Thyroid gland (tissue), 4 donors: ENCODE measurements around the gene JPT2. TPM values are rescaled to one million over a fixed set of nuclear protein-coding genes. Genes with fewer than 3 reads are reported as not detected.

Experiments used
- DNase-seq, 2 donors: peaks; one replicate each; pipeline ENCODE4 v3.0.0-alpha.2; 2019
- H3K27ac ChIP-seq, 3 donors: fragments of 200-600 bp; sonication (generic); 1 replicate in 2 of 3; 2 replicates in 1 of 3; pipeline ENCODE4 v1.5.1; 2016 to 2019; ENCODE audit warnings: mild to moderate bottlenecking in 1 of 3, moderate library complexity in 1 of 3
- H3K27me3 ChIP-seq: fragments of 200-600 bp; sonication (generic); one replicate; pipeline ENCODE4 v1.5.1; 2019
- H3K36me3 ChIP-seq, 2 donors: fragments of 200-600 bp; sonication (generic); one replicate each; pipeline ENCODE4 v1.5.1; 2016 to 2019
- H3K4me1 ChIP-seq, 2 donors: fragments of 200-600 bp; sonication (generic); one replicate each; pipeline ENCODE4 v1.5.1; 2017 to 2019
- H3K4me3 ChIP-seq, 3 donors: fragments of 200-600 bp; sonication (generic); replicated peaks in 1 of 3; 1 replicate in 2 of 3; 2 replicates in 1 of 3; pipeline ENCODE4 v1.5.1; 2016; ENCODE audit warnings: mild to moderate bottlenecking in 1 of 3
- H3K9me3 ChIP-seq: fragments of 200-600 bp; sonication (generic); one replicate; pipeline ENCODE4 v1.5.1; 2017
- CTCF ChIP-seq, 6 experiments: fragments of 200-600 bp in 3 of 6; fragments of 450-650 bp in 3 of 6; sonication (generic) in 3 of 6; IDR thresholded peaks; one replicate each; pipeline ENCODE4 v1.5.1; 2016 to 2019; ENCODE audit warnings: antibody characterized with exemption in 6 of 6, mild to moderate bottlenecking in 2 of 6, inconsistent platforms in 1 of 6, moderate library complexity in 1 of 6
- POLR2A ChIP-seq, 2 donors: fragments of 450-650 bp; IDR thresholded peaks; one replicate each; pipeline ENCODE4 v1.6.1; 2017; ENCODE audit warnings: antibody characterized with exemption in 2 of 2, mild to moderate bottlenecking in 2 of 2, moderate library complexity in 1 of 2
- WGBS, 2 donors: methylation state at CpG; one replicate each; pipeline ENCODE4 v1.1.5; 2017; 5-methylcytosine and 5-hydroxymethylcytosine counted together
- intact Hi-C: fragments of 100-400 bp; cut with DNase I; formaldehyde crosslinking; loops from one replicate; pipeline ENCODE4 v1.15.1; 2023
- total RNA-seq, 4 donors: library from RNA; depleted of rRNA; stranded (reverse); fragments of >200 nt; gene quantifications; one replicate each; pipeline ENCODE4 v1.2.3, GENCODE V29; 2016

The JPT2 gene
- total RNA-seq, 4 donors from 2014 or later = 30.8 to 50.3 (median 44.9) TPM

GRCh38 chr16:1632638-1632970 is 45.5 kb upstream of the JPT2 start:
- TF ChIP-seq POLR2A (IDR thresholded peaks at IDR 0.05) (no peak), CTCF (IDR thresholded peaks at IDR 0.05) (no peak)
- Histone ChIP-seq H3K4me1 (peaks cover 2 to 5% of the 10 kb centered on the region in 2 donors), H3K27me3 (no peaks in the 10 kb centered on the region), H3K36me3 (peaks cover 34 to 35% of the 10 kb centered on the region in 2 donors), H3K4me3 (no peak overlapping the region), H3K27ac (no peak overlapping the region), H3K9me3 (no peaks in the 10 kb centered on the region)
- DNase-seq = no peak
- intact Hi-C loops = no loop called here
- WGBS, 2 donors = 92 to 98% methylated on average over 6 to 13 of the region's 13 CpGs

- H3K36me3 ChIP-seq = peaks cover 41 to 42% of the 10 kb centered on the region in 2 donors
Observed at GRCh38 chr16:1633310-1633709, 44.8 kb upstream of the JPT2 start.

GRCh38 chr16:1634541-1634940 is 43.5 kb upstream of the JPT2 start:
- peaks cover 44 to 50% of the 10 kb centered on the region in 2 donors for H3K36me3 ChIP-seq
- no peaks in the 10 kb centered on the region for H3K9me3 ChIP-seq
- TF ChIP-seq POLR2A (IDR thresholded peaks at IDR 0.05) (no peak), CTCF (IDR thresholded peaks at IDR 0.05) (no peak)
- no peak for DNase-seq
- H3K4me1 ChIP-seq = no peaks in the 10 kb centered on the region
- no peaks in the 10 kb centered on the region for H3K27me3 ChIP-seq
- intact Hi-C loops = no loop called here
- WGBS, 2 donors = 93 to 98% methylated on average over 12 of the region's 12 CpGs
- H3K4me3 ChIP-seq = no peak overlapping the region
- H3K27ac ChIP-seq = no peak overlapping the region

More at GRCh38 chr16:1633310-1633709, 44.8 kb upstream of the JPT2 start:
- Histone ChIP-seq H3K9me3 (no peaks in the 10 kb centered on the region), H3K4me3 (no peak overlapping the region), H3K4me1 (no peaks in the 10 kb centered on the region), H3K27ac (no peak overlapping the region), H3K27me3 (no peaks in the 10 kb centered on the region)
- DNase-seq = no peak
- TF ChIP-seq CTCF (IDR thresholded peaks at IDR 0.05) (no peak), POLR2A (IDR thresholded peaks at IDR 0.05) (no peak)
- 90 to 95% methylated on average over 12 of the region's 12 CpGs for WGBS, 2 donors
- intact Hi-C loops = no loop called here

- no peaks in the 10 kb centered on the region for H3K9me3 ChIP-seq
- H3K4me1 ChIP-seq = no peaks in the 10 kb centered on the region
- TF ChIP-seq CTCF (IDR thresholded peaks at IDR 0.05) (no peak), POLR2A (IDR thresholded peaks at IDR 0.05) (no peak)
- no peak overlapping the region for H3K4me3 ChIP-seq
- no peak for DNase-seq
- WGBS, 2 donors = 92 to 99% methylated on average over 13 of the region's 13 CpGs
- H3K27ac ChIP-seq = no peak overlapping the region
- peaks cover 44 to 51% of the 10 kb centered on the region in 2 donors for H3K36me3 ChIP-seq
- intact Hi-C loops = no loop called here
- no peaks in the 10 kb centered on the region for H3K27me3 ChIP-seq
Observed at GRCh38 chr16:1635070-1635469, 43.0 kb upstream of the JPT2 start.

- WGBS, 2 donors = 89 to 90% methylated on average over 11 of the region's 11 CpGs
- Histone ChIP-seq H3K36me3 (peaks cover 60 to 72% of the 10 kb centered on the region in 2 donors), H3K9me3 (no peaks in the 10 kb centered on the region), H3K27ac (no peak overlapping the region), H3K4me1 (no peaks in the 10 kb centered on the region), H3K27me3 (no peaks in the 10 kb centered on the region), H3K4me3 (no peak overlapping the region)
- intact Hi-C loops = no loop called here
- no peak for DNase-seq
- no peak for TF ChIP-seq CTCF (IDR thresholded peaks at IDR 0.05)
- TF ChIP-seq POLR2A (IDR thresholded peaks at IDR 0.05) = no peak
Observed at GRCh38 chr16:1637526-1637925, 40.6 kb upstream of the JPT2 start.
